Pons (tissue), 1 donor: ENCODE results near the gene UBAP1.
"Not testable (repeated sequence)": the region's sequence is repeated elsewhere in the genome, so short reads cannot be mapped to it uniquely, and the experiment has no call there.

ENCODE experiments used
- DNase-seq: peaks from one replicate; pipeline ENCODE4 v3.0.0-alpha.2; 2016; ENCODE audit warnings: low spot score

Gene UBAP1

DNA sequence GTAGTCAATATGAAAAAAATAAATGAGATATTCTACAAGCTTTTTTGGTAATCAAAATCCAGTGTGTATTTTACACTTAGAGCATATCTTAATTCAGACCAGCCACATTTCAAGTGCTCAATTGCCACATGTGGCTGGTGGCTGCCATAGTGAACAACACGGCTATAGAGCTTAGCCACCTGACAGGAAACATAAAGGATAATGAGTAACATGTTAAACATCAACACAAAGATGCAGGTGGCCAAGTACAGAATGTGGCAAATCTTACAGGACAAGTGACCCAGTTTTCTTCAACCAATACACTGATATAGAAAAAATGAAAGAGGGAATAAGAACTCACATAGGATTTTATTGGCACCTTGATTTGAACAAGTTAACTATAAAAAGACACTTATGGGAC lies 88.8 kb downstream of the UBAP1 start:
- DNase-seq: no peak

DNA sequence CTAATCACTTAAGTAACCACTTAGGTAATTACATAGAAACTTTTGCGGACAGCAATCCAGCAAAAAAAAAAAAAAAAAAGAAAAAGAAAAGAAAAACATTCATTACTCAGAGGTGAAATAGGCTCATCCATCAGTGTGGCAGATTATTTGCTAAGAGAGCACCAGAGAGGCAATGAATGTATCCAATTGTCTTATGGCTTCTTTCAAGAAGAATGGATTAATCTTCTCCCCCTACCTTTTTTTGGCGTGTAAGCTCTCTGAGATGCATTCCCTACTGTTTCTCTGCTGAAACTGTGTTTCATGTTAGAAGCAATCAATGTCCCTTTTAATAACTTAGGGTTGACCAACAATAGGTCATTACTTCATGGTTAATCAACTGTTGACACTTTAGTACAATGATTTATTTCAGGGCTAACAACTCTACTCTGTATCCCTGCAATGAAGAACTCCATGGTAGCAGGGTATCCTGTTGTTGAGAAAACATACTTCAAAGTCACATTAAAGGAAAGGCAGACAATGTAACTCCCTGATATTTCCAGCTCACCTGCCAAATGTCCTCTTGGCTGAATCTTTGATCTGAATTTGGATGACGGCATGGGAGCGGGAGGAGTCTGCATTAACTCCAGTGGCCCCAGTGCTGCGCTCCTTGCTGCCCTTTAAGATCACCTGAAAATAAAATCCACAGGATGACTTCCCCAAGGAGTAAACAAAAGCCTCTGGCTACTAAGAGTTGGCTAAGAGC lies 92.6 kb downstream of the UBAP1 start:
- peak; percentile 43 for DNase-seq

- no peak for DNase-seq
These were observed 93.3 kb downstream of the UBAP1 start for GRCh38 chr9:34272101-34272541.

DNA sequence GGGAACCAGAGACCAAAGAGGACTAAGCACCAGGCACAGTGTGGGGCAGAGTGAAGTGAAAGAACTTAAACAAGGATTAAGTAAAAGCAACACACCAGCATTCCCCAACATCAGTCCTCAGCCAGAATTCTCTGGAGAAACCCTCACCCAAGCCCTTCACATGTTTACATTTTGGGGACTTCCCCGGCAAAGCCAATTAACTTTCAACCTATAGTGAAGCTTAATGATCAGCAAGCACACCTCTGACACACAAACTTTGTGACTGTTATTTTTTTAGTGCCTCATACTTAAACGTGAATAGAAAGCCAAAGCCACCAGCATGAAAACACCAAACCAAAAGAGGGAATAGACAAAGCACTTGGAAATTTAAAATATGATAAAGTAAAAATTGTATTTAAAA lies 94.7 kb downstream of the UBAP1 start:
- not testable (repeated sequence) for DNase-seq

- no peak for DNase-seq
These were observed 97.0 kb downstream of the UBAP1 start for GRCh38 chr9:34275811-34276210.

DNA sequence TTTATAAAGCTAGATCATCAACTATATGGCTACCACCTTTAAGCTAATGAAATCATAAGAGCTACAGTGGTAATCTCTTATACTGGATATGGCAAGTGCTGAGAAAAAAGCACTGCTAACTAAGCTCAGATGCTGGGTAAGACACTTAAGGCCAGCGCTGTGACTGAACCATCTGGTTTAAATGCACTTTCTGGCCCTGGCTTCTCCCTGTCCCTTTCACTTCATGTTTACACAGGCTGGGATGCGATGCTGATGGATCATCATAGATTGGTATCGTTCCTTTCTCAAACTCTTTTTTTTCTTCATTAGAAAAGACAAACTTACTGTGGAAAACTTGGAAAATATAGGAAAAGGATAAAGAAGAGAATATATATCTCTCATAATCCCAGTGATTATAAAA lies 97.9 kb downstream of the UBAP1 start:
- DNase-seq: no peak

- DNase-seq: no peak
These were observed 100.6 kb downstream of the UBAP1 start for GRCh38 chr9:34279411-34279810.

DNA sequence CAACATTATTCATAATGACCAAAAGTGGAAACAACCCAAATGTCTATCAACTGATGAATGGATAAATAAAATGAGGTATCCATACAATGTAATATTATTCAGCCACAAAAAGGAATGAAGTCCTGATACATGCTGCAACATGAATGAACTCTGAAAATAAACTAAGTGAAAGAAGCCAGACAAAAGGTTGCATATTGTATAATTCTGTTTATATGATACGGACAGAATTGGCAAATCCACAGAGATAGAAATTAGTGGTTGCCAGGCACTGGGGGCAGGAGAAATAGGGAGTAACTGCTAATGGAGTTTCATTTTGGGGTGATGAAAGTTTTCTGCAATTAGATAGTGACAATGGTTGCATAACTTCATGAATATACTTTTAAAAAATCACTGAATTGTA lies 103.3 kb downstream of the UBAP1 start:
- no peak for DNase-seq

DNA sequence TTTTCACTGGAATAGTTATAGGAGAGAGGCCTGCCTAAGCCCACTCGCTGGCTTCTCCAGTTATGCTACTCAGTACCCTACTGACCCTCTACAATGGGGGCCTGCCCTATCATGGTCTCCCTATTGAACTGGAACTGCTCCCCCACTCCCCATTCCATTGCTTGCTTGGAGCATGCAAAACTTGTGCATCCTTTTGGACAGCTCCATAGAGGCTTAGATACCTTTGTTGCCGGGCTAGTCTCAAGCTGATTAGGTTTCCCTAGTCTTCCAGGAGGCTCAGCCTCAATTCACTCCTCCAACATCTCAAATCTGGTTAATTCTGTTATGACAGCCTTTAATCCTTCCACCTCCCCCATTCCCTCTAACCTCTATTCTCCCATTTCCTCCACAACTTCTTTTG lies 110.3 kb downstream of the UBAP1 start:
- no peak for DNase-seq

DNA sequence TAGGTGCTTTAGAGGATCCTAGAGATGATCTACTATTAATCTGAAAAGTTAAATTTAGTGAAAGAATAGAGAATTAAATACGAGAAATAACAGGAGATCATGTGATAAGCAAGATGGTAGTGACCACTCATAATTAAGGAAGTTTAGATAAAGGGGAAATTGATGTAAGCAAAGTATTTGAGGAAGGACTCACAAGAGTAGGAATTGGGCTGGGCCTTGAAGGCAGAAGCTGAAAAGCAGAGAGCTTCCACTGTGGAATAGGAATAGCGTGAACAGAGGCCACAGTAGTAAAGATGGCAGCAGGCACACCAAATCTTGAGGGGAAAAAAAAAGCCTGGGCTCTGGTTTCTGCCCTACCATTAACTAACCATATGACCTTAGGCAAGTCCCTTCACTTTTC lies 112.2 kb downstream of the UBAP1 start:
- peak; percentile 31 for DNase-seq

GRCh38 chr9:34291423-34291822 lies 112.6 kb downstream of the UBAP1 start:
- no peak for DNase-seq

- DNase-seq: no peak
These were observed 113.7 kb downstream of the UBAP1 start for GRCh38 chr9:34292552-34292951.

DNA sequence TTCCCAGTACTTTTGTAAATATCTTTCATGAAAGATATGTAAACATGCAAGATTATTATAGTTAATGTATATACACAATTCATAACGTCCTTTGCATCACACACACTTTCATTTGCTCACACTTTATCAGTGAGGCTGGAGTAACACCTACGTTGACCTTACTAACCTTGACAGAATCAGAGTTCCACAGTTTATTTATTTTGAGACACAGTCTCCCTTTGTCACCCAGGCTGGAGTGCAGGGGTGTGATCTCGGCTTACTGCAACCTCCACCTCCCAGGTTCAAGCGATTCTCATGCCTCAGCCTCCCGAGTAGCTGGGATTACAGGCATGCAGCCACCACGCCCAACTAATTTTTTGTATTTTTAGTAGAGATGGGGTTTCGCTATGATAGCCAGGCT lies 122.2 kb downstream of the UBAP1 start:
- DNase-seq: not testable (repeated sequence)
